LNCAP (cell line): ENCODE data around the gene IL15.

Experiments
- CTCF ChIP-seq: fragments of 450-650 bp; IDR thresholded peaks from 2 replicates; pipeline ENCODE4 v1.5.1; 2017; ENCODE audit warnings: mild to moderate bottlenecking

Gene IL15

GRCh38 chr4:141706445-141706844, 70.1 kb downstream of the IL15 start:
- TF ChIP-seq CTCF, result no peak

GRCh38 chr4:141711211-141711610, 74.8 kb downstream of the IL15 start:
- peak; percentile 59 for TF ChIP-seq CTCF

GRCh38 chr4:141713185-141713584, 76.8 kb downstream of the IL15 start:
- no peak for TF ChIP-seq CTCF

GRCh38 chr4:141713771-141714445, 77.5 kb downstream of the IL15 start:
- TF ChIP-seq CTCF, result no peak

- TF ChIP-seq CTCF, result no peak
Measured at GRCh38 chr4:141719585-141719984, 83.2 kb downstream of the IL15 start.

- no peak for TF ChIP-seq CTCF
Measured at GRCh38 chr4:141721174-141721573, 84.8 kb downstream of the IL15 start.

GRCh38 chr4:141724646-141725045, 88.3 kb downstream of the IL15 start:
- no peak for TF ChIP-seq CTCF

GRCh38 chr4:141727420-141727819, 91.0 kb downstream of the IL15 start:
- TF ChIP-seq CTCF, result no peak
